HG02571 (cell line): Measurements from ENCODE around the gene RFESD.
A peak's percentile ranks its signal among the peaks of the same experiment; 100 is the strongest.
"Not testable (repeated sequence)": the region's sequence is repeated elsewhere in the genome, so short reads cannot be mapped to it uniquely, and the experiment has no call there.

ENCODE experiments used
- ATAC-seq: cut with Tn5 transposase; IDR thresholded peaks from one replicate; pipeline ENCODE4 v1.9.1; 2021; ENCODE audit warnings: mild to moderate bottlenecking, moderate library complexity; ENCODE audit not compliant: unreplicated experiment

RFESD gene

GRCh38 chr5:95627971-95628810, 18.4 kb upstream of the RFESD start:
- ATAC-seq = no peak

- no peak for ATAC-seq
Measured at GRCh38 chr5:95628933-95629332, 17.6 kb upstream of the RFESD start.

- no peak for ATAC-seq
Measured at GRCh38 chr5:95630394-95630917, 16.1 kb upstream of the RFESD start.

GRCh38 chr5:95631255-95631958, 15.2 kb upstream of the RFESD start:
- no peak for ATAC-seq

- ATAC-seq = peak; percentile 72
Measured at GRCh38 chr5:95631991-95632675, 14.4 kb upstream of the RFESD start.

- not testable (repeated sequence) for ATAC-seq
Measured at GRCh38 chr5:95632942-95633341, 13.6 kb upstream of the RFESD start.

GRCh38 chr5:95633671-95634070, 12.9 kb upstream of the RFESD start:
- no peak for ATAC-seq

GRCh38 chr5:95634081-95634480, 12.5 kb upstream of the RFESD start:
- ATAC-seq = no peak

GRCh38 chr5:95638632-95639031, 7.9 kb upstream of the RFESD start:
- ATAC-seq = no peak

GRCh38 chr5:95641741-95642220, 4.8 kb upstream of the RFESD start:
- ATAC-seq = no peak

- no peak for ATAC-seq
Measured at GRCh38 chr5:95643152-95643551, 3.4 kb upstream of the RFESD start.

- ATAC-seq = no peak
Measured at GRCh38 chr5:95644351-95645042, 2.1 kb upstream of the RFESD start.

- not testable (repeated sequence) for ATAC-seq
Measured at GRCh38 chr5:95646226-95646568, 380 bp upstream of the RFESD start.

- ATAC-seq = no peak
Measured at GRCh38 chr5:95647886-95648860, 1.6 kb downstream of the RFESD start.

- ATAC-seq = no peak
Measured at GRCh38 chr5:95649274-95649673, 2.7 kb downstream of the RFESD start.

- ATAC-seq = no peak
Measured at GRCh38 chr5:95649842-95650620, 3.5 kb downstream of the RFESD start.

GRCh38 chr5:95652849-95653248, 6.3 kb downstream of the RFESD start:
- no peak for ATAC-seq

GRCh38 chr5:95654196-95654595, 7.6 kb downstream of the RFESD start:
- ATAC-seq = no peak

- no peak for ATAC-seq
Measured at GRCh38 chr5:95655575-95655974, 9.0 kb downstream of the RFESD start.
